NCI-H774 (cell line): Measurements from ENCODE around the gene ABITRAM.
"Not testable (repeated sequence)": the region's sequence is repeated elsewhere in the genome, so short reads cannot be mapped to it uniquely, and the experiment has no call there.

Source experiments
- DNase-seq: peaks from one replicate; lab custom pipeline; 2025; lab: John Stamatoyannopoulos, UW

Gene ABITRAM, protein sequence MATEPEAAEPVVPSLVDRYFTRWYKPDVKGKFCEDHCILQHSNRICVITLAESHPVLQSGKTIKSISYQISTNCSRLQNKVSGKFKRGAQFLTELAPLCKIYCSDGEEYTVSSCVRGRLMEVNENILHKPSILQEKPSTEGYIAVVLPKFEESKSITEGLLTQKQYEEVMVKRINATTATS

DNA sequence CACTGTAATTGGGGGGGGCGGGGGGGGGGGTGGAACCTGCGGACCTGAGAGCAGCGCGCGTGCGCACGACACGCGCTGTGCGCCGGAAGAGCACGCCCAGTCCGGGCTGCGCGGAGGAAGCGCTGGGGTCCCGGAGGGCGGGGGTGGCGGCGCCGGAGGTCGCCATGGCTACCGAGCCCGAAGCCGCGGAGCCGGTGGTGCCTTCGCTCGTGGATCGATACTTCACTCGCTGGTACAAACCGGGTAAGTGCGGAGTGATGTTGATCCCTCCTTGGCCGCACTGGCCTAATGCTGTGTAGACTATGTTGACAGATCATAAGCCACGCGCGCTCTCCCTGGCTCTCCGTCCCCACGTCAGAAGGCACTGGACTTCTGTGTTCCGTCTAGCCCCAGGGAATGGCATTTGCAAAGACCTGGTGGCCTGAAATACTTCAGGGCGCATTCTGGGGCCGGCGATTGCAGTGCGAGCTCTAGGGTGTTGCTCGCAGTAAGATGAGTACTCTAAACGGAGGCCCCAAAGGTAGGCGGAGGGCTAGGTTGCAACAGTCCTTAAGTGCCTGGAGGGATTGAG is at the start of gene ABITRAM:
Gene ABITRAM, plus strand, starts transcription at position 78 of the 571 bp plus-strand sequence. Its CDS starts 87 bp downstream, at position 165.
- DNase-seq, result peak; percentile 83

DNA sequence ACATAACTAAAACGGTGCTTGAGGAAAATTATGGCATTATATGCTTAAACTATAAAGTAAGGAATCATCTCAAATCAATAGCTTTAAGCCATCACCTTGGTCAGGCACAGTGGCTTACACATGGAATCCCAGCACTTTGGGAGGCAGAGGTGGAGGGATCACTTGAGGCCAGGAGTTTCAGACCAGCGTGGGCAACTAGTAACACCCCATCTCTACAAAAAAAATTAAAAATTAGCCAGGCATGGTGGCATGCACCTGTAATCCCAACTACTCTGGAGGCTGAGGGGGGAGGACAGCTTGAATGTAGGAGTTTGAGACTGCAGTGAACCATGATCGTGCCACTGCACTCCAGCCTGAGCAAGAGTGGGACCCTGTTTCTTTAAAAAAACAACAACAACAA is 49.5 kb upstream of the ABITRAM start:
- no peak for DNase-seq

DNA sequence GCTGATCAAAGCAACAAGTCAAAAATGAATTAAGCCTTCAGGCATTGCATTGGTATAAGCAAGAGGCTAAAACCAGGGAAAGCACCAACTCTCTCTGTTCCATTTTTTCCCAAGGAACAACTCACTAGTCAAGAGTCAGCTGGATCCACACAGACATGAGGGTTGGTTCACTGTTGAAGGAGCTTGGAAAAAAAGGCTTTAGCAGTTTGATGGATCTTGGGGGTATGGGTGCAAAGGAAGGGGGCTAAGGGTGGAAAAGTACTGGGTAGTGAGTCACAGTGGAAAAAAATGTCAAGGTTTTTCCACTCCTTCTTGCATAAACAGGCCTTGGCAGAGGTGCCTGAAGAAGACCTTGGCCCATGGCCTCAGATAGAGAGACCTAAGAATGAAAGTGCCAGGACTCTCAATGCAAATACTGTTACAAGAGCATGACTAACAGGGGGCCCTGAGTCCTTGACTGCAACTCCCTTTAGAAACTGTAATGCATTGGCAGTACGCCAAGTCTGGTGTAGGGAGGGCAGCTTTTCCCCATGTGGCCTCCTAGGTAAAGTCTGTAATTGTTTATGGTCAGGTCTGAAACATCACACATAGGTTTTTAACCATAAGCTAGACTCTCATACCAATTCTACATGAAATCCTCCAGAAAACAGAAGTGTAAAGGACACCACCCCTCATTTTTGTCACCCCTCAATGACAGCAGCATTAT is 48.4 kb upstream of the ABITRAM start:
- DNase-seq, result peak; percentile 62

DNA sequence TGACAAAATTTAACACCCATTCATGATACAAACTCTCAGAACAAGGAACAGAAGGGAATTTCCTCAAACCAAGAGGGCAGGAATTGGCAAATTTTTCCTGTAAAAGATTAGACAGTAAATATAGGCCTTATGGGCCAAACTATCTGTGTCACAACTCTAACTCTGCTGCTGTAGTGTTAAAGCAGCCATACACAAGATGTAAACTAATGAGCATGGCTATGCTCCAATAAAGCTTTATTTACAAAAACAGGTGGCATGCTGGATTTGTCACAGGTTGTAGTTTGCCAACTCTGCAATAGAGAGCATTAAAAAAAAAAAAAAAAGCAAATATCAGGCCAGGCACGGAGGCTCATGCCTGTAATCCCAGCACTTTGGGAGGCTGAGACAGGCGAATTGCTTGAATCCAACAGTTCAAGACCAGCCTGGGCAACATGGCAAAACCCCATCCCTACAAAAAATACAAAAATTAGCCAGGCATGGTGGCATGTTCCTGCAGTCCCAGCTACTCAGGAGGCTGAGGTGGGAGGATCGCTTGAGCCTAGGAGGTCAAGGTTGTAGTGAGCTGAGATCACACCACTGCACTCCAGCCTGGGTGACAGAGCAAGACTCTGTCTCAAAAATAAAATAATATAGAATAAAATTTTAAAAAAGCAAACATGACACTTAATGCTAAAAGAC is 47.5 kb upstream of the ABITRAM start:
- not testable (repeated sequence) for DNase-seq

DNA sequence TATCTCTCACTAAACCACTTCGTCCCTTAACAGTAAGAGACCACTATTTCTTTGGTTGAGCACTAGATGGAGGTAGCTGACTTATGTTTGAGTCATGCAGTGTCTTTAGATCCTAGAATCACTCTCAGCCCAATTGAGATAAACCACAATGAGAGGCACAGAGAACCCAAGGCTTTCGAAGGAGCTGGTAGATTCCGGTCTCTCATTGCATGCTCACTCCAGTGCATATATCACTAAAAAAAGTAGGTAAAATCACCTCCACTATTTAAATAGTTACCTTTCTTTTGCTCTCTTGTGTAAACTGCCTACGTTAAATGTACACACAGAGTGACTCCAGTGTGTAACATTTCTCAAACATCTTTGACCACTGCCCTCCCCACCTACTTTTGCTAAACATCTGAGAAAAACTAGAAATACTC is 44.5 kb upstream of the ABITRAM start:
- DNase-seq, result no peak

DNA sequence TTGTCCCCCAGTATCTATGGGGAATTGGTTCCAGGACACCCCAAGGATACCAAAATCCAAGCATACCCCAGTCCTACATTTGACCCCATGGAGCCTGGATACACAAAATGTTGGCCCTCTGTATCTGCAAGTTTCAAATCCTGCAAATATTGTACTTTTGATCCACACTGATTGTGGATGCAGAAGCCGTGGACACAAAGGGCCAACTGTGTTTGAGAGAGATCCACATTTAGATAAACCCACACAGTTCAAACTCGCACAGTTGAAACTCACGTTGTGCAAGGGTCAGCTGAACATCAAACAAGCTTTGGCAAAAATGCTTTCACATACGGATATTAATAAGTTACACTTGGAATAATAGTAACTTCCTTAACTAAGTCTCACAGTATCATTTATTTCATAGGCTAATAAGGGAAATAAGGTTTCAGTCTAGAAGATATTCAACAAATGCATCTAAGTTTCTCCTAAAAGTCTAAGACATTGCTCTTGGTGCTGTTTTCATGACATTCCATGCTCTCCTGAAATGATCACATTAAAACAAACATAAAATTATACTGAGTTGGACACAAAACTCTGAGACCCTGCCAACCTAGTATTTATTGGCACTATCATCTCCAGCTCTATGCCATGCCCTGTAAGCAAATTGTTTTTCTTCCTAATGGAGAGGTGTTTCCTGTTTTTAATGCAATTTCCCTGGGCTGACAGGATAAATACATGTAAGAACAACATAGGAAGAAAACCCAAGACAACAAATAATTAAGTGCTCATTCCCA is 39.8 kb upstream of the ABITRAM start:
- no peak for DNase-seq

DNA sequence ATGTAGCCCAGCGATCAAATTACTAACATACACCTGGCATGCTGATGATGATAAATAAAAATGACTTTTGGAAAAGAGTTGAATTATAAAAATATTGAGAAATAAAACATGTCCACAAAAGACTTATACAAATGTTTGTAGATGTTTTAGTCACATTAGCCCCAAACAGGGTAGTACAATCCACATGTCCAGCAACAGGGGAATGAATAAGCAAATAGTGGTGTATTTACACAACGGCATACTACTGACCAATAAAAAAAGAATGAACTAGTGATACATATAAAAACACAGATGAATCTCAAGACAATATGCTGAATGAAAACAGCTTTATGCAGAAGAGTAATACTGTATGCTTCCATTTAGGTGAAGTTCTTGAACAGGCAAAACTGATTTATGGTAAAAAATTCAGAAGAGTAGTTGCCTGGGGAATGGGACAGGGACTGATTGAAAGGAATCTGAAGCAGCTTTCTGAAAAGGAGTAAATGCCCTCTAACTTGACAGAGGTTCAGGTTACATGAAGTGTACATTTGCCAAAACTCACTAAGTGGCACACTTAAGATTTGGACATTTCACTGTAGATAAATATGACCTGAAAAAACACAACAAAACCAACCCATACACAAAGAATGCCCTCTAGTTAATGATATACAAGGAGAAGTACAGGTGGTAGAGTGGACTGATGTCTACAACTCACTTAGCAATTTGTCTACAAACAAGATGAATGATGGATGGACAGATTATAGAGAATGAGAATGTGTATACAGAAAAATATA is 36.7 kb upstream of the ABITRAM start:
- DNase-seq, result no peak

DNA sequence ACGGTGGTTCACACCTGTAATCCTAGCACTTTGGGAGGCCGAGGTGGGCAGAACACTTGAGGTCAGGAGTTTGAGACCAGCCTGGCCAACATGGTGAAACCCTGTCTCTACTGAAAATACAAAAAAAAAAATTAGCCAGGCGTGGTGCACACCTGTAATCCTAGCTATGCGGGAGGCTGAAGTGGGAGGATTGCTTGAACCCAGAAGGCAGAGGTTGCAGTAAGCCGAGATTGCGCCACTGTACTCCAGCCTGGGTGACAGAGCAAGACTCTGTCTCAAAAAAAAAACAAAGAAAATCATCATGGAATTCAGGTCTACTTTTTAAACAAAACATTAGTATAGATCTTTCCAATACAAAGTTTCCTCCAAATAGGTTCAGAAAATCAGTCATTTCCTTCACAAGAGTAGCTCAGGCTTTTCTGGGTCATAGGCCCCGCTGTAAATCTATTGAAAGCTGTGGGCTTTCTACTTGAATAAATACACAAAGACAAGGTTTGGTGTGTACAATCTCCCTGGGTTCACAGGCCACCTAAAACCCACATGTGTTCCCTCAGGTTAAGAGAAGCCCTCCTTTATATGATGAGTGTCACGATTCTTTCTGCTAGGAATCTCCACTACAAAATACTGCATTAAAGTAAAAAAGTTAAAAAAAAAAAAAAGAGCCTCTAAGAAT is 35.0 kb upstream of the ABITRAM start:
- DNase-seq, result not testable (repeated sequence)

DNA sequence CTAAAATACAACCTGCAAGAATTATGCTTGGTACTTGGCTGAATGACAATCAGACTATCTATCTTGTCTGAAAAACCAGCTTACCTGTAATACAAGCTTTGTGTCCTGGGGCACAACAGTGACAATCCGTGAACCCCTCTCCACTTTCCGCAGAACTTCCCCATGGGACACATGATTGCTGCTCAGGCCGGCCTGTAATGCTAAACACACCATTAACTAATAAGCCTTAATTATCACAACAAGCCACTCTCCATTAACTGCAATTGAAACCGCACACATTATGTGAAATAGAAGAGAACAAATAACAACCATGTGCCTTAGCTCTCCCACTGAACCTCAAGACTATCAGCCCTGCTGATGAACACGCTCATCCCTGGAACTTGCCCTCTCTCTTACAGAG is 34.0 kb upstream of the ABITRAM start:
- no peak for DNase-seq

DNA sequence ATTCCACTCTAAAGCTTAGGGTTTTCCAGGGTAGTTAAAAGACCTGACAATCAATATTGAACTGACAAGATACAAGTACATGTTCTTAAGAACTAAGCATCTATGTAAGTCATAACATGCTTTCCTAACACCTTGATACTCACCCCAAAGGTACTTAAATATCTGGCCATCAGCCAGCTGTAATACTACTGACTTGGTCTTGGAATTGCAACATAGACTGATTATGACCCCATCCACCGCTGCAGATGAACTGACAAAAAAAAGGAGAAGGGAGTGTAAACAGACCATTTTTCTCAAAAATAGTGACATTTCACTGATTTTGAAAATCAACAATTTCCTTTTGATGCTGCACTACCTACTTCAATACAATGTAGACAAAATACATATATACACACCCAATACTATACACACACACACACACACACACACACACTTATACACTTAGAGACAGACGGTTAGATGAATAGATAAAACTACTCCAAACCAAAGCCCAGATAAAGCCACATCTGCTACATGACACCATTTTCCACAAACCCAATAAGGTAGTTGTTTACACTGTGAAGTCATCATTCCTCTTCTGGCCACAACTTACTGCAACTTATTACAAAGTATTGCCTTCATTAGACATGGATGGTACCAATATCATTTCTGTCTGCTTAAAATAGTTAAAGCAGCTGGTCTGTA is 30.6 kb upstream of the ABITRAM start:
- DNase-seq, result no peak

DNA sequence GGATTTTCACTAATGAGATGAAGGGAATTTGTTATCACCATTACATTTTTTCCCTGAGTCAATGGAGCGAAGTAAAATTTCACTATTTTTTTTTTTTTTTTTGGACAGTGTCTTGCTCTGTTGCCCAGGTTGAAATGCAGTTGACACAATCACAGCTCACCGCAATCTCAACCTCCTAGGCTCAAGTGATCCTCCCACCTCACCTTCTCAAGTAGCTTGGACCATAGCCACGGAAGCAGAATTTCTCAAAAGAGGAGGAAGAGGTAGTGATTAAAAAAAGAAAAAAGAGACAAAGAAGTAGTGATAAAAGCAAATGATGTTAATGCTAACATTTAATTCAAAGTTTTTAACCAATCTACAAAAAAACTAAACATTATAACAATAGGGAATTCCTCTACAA is 30.0 kb upstream of the ABITRAM start:
- no peak for DNase-seq

DNA sequence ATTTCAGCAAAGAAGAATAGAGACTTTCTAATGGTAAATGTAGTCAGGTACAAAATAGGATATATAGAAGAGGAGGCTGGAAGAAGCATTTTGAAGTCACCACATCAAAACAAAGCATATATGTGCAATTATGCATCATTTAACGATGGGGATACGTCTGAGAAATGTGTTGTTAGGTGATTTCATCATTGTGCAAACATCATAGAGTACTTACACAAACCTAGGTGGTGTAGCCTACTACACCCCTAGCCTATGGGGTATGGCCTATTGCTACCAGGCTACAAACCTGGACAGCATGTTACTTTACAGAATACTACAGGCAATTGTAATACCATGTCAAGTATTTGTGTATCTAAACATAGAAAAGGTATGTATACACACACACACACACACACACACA is 28.7 kb upstream of the ABITRAM start:
- no peak for DNase-seq

DNA sequence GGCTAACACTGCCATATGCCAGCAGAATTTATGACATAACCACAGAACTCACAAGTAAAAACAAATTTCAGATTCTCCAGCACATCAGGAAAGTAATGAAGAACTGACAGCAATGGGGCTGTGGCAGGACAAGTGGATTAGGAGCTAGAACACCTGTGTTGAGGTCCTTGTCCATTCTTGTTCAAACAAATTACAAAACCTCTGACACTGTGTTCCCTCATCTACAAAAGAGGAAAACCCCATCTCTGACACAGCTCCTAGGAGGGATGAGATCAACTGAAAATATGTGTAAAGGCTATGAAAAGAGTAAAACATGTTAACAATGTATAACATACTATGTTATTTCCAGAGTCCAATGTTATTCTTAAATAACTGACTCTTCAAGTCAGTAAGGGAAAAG is 23.8 kb upstream of the ABITRAM start:
- DNase-seq, result no peak

DNA sequence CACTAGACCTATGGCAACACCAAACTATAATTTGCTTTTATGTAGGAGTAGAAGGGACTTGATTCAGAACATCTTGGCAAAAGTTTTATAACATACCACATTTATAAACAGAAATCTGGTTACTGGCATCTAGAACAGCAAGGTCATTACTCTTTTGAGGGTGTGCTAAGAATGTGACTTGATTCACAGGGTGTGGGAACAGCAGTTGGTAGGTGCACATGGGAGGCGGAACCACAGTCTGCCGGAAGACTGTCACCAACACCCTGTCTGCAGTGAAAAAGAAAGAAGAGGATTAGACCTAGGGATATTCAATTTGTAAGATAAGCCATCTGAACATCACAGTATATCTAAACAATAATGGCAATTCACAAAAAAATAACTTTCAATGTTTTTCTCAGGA is 23.3 kb upstream of the ABITRAM start:
- no peak for DNase-seq

DNA sequence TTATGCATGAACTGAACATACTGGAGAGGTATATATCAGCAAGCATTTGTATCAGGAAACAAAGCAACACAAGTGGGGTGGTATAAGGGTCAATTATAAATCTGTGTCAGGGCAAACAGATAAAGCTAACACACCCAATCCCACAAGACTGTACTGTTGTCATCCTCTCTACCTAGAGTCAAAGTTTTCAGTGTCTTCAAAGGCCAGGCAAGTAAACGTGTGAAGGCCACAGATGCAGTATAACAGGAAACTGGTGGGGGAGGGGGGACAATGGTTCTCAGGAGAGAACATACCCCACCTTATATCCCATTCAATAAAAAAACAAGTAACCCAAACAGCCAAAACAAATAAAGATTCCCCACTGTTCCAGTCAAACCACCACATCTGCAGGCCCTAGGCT is 22.4 kb upstream of the ABITRAM start:
- DNase-seq, result no peak

DNA sequence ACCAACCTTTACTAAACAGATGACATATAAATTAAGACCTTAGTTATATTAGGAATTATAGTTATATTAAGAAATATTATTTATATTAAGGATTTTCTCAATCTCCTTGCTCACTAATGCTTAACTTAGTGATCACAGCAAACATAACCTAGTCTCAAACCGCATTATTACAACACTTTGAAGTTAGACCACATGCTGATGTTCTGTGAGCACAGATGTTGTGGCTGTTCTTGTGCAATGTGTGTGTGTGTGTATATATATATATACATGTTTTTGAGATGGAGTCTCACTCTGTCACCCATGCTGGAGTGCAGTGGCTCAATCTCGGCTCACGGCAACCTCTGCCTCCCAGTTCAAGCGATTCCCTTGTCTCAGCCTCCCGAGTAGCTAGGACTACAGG is 20.8 kb upstream of the ABITRAM start:
- no peak for DNase-seq

DNA sequence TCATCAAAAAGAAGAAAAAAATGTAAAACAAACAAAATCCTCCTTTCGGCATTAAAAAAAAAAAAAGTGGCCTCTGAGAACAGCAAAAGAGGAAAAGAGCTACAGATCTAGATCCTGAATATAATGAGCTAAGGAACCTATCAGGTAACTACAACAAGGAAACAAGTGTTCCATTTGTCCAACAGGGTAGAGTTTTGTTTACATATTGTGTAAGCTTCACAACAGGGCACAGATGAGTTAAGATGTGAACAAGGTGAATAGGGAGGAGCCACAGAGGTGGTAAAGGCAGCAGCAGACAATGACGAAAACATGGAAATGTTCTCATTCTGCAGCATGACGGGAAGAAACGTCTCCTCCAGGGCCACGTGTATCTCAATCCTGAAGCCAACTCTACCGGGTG is 14.7 kb upstream of the ABITRAM start:
- no peak for DNase-seq

DNA sequence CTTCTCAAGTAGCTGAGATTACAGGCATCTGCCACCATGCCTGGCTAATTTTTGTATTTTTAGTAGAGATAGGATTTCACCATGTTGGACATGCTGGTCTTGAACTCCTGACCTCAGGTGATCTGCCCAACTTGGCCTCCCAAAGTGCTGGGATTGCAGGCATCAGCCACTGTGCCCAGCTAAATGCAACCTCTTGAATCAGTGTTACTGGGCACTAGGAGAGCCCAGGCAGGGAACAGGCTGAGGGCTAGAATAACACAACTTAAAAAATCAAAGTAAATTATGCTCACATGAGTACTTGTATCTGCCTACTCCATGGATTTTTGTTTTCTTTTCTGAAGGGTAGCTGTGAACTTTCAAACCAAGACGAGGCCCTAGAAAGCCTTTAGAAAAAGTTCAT is 13.8 kb upstream of the ABITRAM start:
- not testable (repeated sequence) for DNase-seq

DNA sequence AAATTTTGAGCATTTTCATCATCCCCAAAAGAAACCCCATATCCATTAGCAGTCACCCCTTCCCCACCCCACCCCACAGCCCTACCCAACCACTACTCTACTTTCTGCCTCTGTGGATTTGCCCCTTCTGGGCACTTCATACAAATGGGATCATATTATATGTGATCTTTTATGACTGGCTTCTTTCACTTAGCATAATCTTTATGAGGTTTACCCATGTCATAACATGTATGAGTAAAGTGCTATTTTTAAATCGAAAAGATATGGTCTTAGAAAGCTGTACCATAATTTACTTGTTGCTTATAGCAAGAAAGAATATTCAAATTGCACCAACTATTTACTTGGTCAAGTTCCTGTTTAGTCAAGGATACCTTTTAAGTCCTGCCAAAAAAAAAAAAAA is 13.0 kb upstream of the ABITRAM start:
- DNase-seq, result no peak

DNA sequence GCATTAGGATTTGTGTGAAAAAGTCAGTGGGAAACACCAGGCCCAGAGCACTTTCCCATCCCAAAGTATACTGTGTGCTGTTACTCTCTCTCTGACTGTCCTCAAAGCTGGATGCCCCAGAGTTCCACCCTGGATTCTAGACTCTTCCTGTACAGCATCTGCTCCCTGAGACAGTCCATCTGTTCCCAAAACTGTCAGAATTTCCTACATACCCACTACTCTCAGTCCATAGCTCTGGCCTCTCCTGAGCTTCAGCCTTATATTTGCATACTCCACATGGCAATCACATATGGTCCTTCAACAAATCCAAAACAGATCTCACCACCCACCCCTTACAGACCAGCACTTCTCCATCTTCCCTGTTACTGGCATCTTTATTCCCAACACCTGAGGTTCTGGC is 9.7 kb upstream of the ABITRAM start:
- DNase-seq, result no peak
